ENCODE results near the gene ANTXR2. TPM values are rescaled to one million over a fixed set of nuclear protein-coding genes. Genes with fewer than 3 reads are reported as not detected.

ANTXR2 gene
- total RNA-seq, 2 experiments from 2014 or later = 52.0 to 55.0 TPM

GRCh38 chr4:80086296-80086695 is 13.3 kb upstream of the ANTXR2 start:
- Mint-ChIP-seq H3K27me3 (peaks cover 16% of the 10 kb centered on the region), H3K27ac (no peak overlapping the region), H3K9me3 (ENCODE audit: low read depth) (peaks cover 8% of the 10 kb centered on the region), H3K36me3 (peaks cover 21% of the 10 kb centered on the region), H3K4me3 (no peak overlapping the region), H3K4me1 (peaks cover 6% of the 10 kb centered on the region)
- CTCF ChIA-PET = no interaction called here
- DNase-seq = no peak
- ATAC-seq = no peak

DNA sequence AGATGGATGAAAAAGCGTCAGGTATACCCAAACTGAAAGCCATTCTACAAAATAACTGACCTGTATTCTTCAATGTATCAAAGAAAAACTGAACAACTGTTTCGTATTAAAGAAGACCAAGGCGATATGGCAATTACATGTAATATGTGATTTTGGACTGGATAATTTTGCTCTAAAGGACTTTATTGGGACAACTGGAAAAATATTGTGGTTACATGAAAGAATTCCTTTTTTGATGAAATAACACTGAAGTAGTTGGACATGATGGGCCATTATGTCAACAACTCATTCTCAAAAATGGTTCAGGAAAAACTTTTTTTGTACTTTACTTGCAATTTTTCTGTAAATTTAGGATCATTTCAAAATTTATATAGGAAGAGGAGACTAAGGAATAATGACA is 12.1 kb upstream of the ANTXR2 start:
- CTCF ChIA-PET = no interaction called here
- peaks cover 8% of the 10 kb centered on the region for H3K9me3 Mint-ChIP-seq (ENCODE audit: low read depth)

GRCh38 chr4:80082693-80083092 is 9.7 kb upstream of the ANTXR2 start:
- H3K36me3 Mint-ChIP-seq = peaks cover 19% of the 10 kb centered on the region
- no peak for DNase-seq
- H3K27ac Mint-ChIP-seq = no peak overlapping the region
- no peak overlapping the region for H3K4me3 Mint-ChIP-seq
- ATAC-seq = no peak
- peaks cover 20% of the 10 kb centered on the region for H3K4me1 Mint-ChIP-seq
- peaks cover 10% of the 10 kb centered on the region for H3K9me3 Mint-ChIP-seq (ENCODE audit: low read depth)
- CTCF ChIA-PET = interaction anchor here (1.3 to 1.5 kb wide), 2 partner anchors 43 to 120 kb away, joined by 3 to 5 read pairs; no protein-coding TSS in a partner anchor
- peaks cover 12% of the 10 kb centered on the region for H3K27me3 Mint-ChIP-seq

More for the DNA sequence above, 12.1 kb upstream of the ANTXR2 start:
- DNase-seq (no peak), ATAC-seq (no peak)
- H3K4me3 Mint-ChIP-seq = no peak overlapping the region
- peaks cover 17% of the 10 kb centered on the region for H3K27me3 Mint-ChIP-seq
- H3K27ac Mint-ChIP-seq = no peak overlapping the region
- H3K4me1 Mint-ChIP-seq = peaks cover 4% of the 10 kb centered on the region
- peaks cover 19% of the 10 kb centered on the region for H3K36me3 Mint-ChIP-seq

GRCh38 chr4:80081566-80081965 is 8.5 kb upstream of the ANTXR2 start:
- Mint-ChIP-seq H3K9me3 (ENCODE audit: low read depth) (peaks cover 10% of the 10 kb centered on the region), H3K27ac (no peak overlapping the region), H3K27me3 (peaks cover 7% of the 10 kb centered on the region), H3K4me1 (peaks cover 26% of the 10 kb centered on the region), H3K36me3 (peaks cover 19% of the 10 kb centered on the region), H3K4me3 (no peak overlapping the region)
- DNase-seq (no peak), ATAC-seq (no peak)
- CTCF ChIA-PET = interaction anchor here (1.0 to 2.0 kb wide), 4 partner anchors 8 to 121 kb away, joined by 3 to 6 read pairs (median 4); partner anchors contain the start of gene ANTXR2

DNA sequence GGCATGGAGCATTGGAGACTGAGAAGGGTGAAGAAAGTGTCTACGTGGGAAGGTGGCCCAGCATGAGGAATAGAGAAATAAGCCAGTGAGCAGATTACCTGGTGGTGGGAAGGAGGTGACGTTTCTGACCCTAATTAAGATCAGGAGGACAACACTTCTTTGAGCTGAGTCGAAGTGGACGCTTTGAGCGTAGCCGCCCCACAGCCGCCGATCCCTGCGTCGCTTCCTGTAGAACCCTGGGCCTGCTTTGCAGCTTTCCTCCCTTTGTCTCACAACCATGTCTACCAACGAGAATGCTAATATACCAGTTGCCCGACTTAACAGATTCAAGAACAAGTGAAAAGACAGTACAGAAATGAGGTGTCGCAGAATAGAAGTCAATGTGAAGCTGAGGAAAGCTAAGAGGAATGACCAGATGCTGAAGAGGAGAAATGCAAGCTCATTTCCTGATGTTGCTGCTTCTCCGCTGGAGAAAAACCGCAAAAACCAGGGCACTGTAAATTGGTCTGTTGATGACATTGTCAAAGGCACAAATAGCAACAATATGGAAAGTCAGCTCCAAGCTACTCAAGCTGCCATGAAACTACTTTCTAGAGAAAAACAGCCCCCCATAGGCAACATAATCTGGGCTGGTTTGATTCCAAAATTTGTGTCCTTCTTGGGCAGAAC is 6.4 kb upstream of the ANTXR2 start:
- Mint-ChIP-seq H3K9me3 (ENCODE audit: low read depth) (peaks cover 10% of the 10 kb centered on the region), H3K27me3 (peaks cover 6% of the 10 kb centered on the region), H3K4me1 (peaks cover 48% of the 10 kb centered on the region), H3K36me3 (peaks cover 30% of the 10 kb centered on the region), H3K4me3 (no peak overlapping the region), H3K27ac (no peak overlapping the region)
- no peak for ATAC-seq
- no peak for DNase-seq
- CTCF ChIA-PET = interaction anchor here (1.2 to 1.5 kb wide), 4 partner anchors 11 to 123 kb away, joined by 3 to 5 read pairs (median 4); no protein-coding TSS in a partner anchor

GRCh38 chr4:80078346-80079092 is 5.5 kb upstream of the ANTXR2 start:
- no peak for ATAC-seq
- H3K9me3 Mint-ChIP-seq (ENCODE audit: low read depth) = peaks cover 10% of the 10 kb centered on the region
- peaks cover 30% of the 10 kb centered on the region for H3K36me3 Mint-ChIP-seq
- no peak overlapping the region for H3K4me3 Mint-ChIP-seq
- DNase-seq = no peak
- peaks cover 5% of the 10 kb centered on the region for H3K27me3 Mint-ChIP-seq
- H3K27ac Mint-ChIP-seq = no peak overlapping the region
- H3K4me1 Mint-ChIP-seq = peaks cover 56% of the 10 kb centered on the region
- CTCF ChIA-PET = interaction anchor here (0.6 to 1.5 kb wide), 6 partner anchors 19 to 124 kb away, joined by 3 to 5 read pairs (median 3); no protein-coding TSS in a partner anchor

DNA sequence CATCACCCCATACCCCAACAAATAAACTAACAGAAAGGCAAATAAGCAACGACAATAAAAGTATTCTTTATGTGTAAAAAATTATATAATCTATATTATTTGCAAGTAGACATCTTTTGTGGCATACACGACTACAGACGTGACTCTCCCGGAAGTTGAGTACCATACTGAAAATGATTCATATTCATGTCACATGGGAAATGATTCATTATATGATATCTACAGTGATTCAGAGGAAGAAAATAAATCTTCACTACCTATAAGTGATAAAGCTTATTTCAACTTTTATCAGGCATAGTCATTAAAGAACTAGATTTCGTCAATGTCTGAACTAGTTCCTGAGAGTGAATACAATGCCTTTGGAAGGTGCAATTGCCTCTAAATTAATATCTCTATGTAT is 4.6 kb upstream of the ANTXR2 start:
- ATAC-seq (no peak), DNase-seq (no peak)
- H3K27me3 Mint-ChIP-seq = peaks cover 2% of the 10 kb centered on the region
- CTCF ChIA-PET = interaction anchor here (1.0 to 1.3 kb wide), 3 partner anchors 19 to 106 kb away, joined by 3 read pairs; no protein-coding TSS in a partner anchor
- peaks cover 60% of the 10 kb centered on the region for H3K4me1 Mint-ChIP-seq
- H3K27ac Mint-ChIP-seq = no peak overlapping the region
- H3K4me3 Mint-ChIP-seq = no peak overlapping the region
- peaks cover 10% of the 10 kb centered on the region for H3K9me3 Mint-ChIP-seq (ENCODE audit: low read depth)
- H3K36me3 Mint-ChIP-seq = peaks cover 30% of the 10 kb centered on the region

GRCh38 chr4:80076681-80077080 is 3.7 kb upstream of the ANTXR2 start:
- DNase-seq = no peak
- Mint-ChIP-seq H3K9me3 (ENCODE audit: low read depth) (peaks cover 5% of the 10 kb centered on the region), H3K4me1 (peaks cover 61% of the 10 kb centered on the region), H3K27ac (no peak overlapping the region), H3K4me3 (no peak overlapping the region), H3K27me3 (peaks cover 2% of the 10 kb centered on the region), H3K36me3 (peaks cover 32% of the 10 kb centered on the region)
- ATAC-seq = no peak
- CTCF ChIA-PET = interaction anchor here (1.0 kb wide), 1 partner anchor 50 kb away, joined by 3 read pairs; no protein-coding TSS in a partner anchor

GRCh38 chr4:80075995-80076675 is 3.1 kb upstream of the ANTXR2 start:
- H3K27me3 Mint-ChIP-seq = peaks cover 2% of the 10 kb centered on the region
- DNase-seq (no peak), ATAC-seq (no peak)
- CTCF ChIA-PET = interaction anchor here (1.3 kb wide), 1 partner anchor 49 kb away, joined by 3 read pairs; no protein-coding TSS in a partner anchor
- peaks cover 2% of the 10 kb centered on the region for H3K9me3 Mint-ChIP-seq (ENCODE audit: low read depth)
- H3K4me3 Mint-ChIP-seq = no peak overlapping the region
- peak overlapping the region; percentile 45 for H3K27ac Mint-ChIP-seq
- H3K4me1 Mint-ChIP-seq = peaks cover 62% of the 10 kb centered on the region
- peaks cover 30% of the 10 kb centered on the region for H3K36me3 Mint-ChIP-seq

DNA sequence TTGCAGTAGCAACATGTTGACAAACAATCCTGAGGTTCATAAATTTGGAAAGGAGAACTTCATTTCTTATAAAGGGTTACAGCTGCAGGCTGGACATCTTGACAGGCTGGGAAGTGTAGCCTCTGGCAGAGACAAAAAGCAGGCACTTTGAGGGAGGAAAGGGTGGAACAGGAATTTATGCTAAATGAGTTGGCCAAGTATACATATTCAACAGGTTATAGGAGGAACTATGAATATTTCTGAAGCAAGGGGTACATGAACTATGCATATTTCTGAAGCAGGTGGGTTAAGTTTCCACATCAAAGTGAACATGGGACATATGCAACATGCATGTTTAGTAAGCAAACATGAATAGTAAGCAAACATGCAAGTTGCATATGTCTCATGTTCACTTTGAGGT is 1.6 kb upstream of the ANTXR2 start:
- no peak overlapping the region for H3K4me3 Mint-ChIP-seq
- H3K27me3 Mint-ChIP-seq = no peaks in the 10 kb centered on the region
- H3K36me3 Mint-ChIP-seq = peaks cover 41% of the 10 kb centered on the region
- peaks cover 2% of the 10 kb centered on the region for H3K9me3 Mint-ChIP-seq (ENCODE audit: low read depth)
- CTCF ChIA-PET = interaction anchor here (1.3 to 3.5 kb wide), 5 partner anchors 51 to 128 kb away, joined by 3 to 40 read pairs (median 16); no protein-coding TSS in a partner anchor
- peak overlapping the region; percentile 89 for H3K27ac Mint-ChIP-seq
- peaks cover 72% of the 10 kb centered on the region for H3K4me1 Mint-ChIP-seq
- ATAC-seq (no peak), DNase-seq (no peak)

DNA sequence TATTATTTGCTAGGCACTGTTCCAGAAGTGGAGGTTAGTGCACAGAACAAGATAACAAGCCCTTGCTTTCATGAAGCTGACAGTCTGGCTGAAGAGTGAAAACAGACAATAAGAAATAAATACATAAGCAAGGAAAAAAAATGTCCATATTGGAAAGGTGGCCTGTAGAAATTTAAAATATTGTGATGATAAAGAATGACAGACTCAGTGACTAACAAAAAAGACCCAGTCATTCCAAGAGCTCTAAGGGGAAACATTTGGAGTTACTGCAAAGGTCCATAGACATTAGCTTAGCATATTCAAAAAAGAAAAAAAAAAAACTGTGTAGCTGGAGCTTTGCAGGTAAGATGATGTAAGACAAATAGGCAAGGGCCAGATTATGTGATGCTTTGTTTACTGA is 1.0 kb upstream of the ANTXR2 start:
- Mint-ChIP-seq H3K4me1 (peaks cover 73% of the 10 kb centered on the region), H3K4me3 (no peak overlapping the region), H3K27ac (peak overlapping the region; percentile 89), H3K27me3 (no peaks in the 10 kb centered on the region), H3K9me3 (ENCODE audit: low read depth) (no peaks in the 10 kb centered on the region), H3K36me3 (peaks cover 44% of the 10 kb centered on the region)
- DNase-seq (no peak), ATAC-seq (no peak)
- CTCF ChIA-PET = interaction anchor here (1.1 to 3.5 kb wide), 9 partner anchors 8 to 128 kb away, joined by 3 to 40 read pairs (median 8); no protein-coding TSS in a partner anchor

DNA sequence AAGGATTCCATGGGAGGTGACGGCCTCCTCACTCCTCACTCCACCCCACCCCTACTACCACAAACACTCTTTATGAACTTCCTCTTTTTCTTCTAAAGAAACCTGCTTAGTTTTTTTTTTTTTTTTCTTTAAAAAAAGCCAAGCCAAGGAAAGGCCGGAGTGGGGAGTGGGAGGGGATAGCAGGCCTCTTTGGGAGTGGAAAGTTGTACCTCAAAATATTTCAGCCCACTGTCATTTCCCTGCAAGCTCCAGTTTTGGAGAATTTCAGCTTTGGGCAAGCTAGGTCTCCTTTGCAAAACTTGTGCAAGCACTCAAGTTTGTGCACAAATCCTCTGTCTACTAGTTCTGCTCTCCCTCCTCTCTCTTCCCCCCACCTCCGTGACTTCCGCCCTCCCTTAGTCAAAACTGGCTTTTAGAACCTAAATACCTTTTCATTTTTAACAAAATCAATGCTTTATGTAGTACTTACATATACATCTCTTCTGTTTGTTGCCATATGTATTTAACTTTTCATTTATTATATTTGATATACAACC is 512 bp upstream of the ANTXR2 start:
- peaks cover 75% of the 10 kb centered on the region for H3K4me1 Mint-ChIP-seq
- H3K36me3 Mint-ChIP-seq = peaks cover 42% of the 10 kb centered on the region

More for the DNA sequence above, 512 bp upstream of the ANTXR2 start:
- H3K9me3 Mint-ChIP-seq (ENCODE audit: low read depth) = no peaks in the 10 kb centered on the region
- H3K27me3 Mint-ChIP-seq = no peaks in the 10 kb centered on the region
- peak overlapping the region; percentile 95 for H3K4me3 Mint-ChIP-seq
- ATAC-seq = peak; percentile 10
- CTCF ChIA-PET = interaction anchor here (1.0 to 3.5 kb wide), 14 partner anchors 8 to 129 kb away, joined by 3 to 40 read pairs (median 4); no protein-coding TSS in a partner anchor
- DNase-seq = peak; percentile 63
- peak overlapping the region; percentile 89 for H3K27ac Mint-ChIP-seq

Measured in activated CD8-positive, alpha-beta memory T cell treated with anti-CD3 and anti-CD28 coated beads, Interleukin-2, amount 10 ng/mL, durations not matched to agents 7 days and 5 days (primary cell).